Esophagus squamous epithelium (tissue), 5 donors: ENCODE data around the gene SELL. TPM values are rescaled to one million over a fixed set of nuclear protein-coding genes. Genes with fewer than 3 reads are reported as not detected.

Experiments
- DNase-seq: peaks from one replicate; lab custom pipeline; 2025; lab: John Stamatoyannopoulos, UW
- H3K27ac ChIP-seq, 4 donors: fragments of 200-600 bp; sonication (generic); one replicate each; pipeline ENCODE4 v1.5.1; 2016 to 2019; ENCODE audit warnings: mild to moderate bottlenecking in 1 of 4
- H3K27me3 ChIP-seq, 4 donors: fragments of 200-600 bp; sonication (generic); 1 replicate in 3 of 4; 2 replicates in 1 of 4; pipeline versions ENCODE4 v1.5.1 to v1.6.0; 2017 to 2021; ENCODE audit warnings: antibody characterized with exemption in 1 of 4
- H3K36me3 ChIP-seq, 3 donors: fragments of 200-600 bp; sonication (generic); one replicate each; pipeline ENCODE4 v1.5.1; 2016 to 2019
- H3K4me1 ChIP-seq, 3 donors: fragments of 200-600 bp; sonication (generic); one replicate each; pipeline ENCODE4 v1.5.1; 2017 to 2019
- H3K4me3 ChIP-seq, 4 donors: fragments of 200-600 bp; sonication (generic); 1 replicate in 3 of 4; 2 replicates in 1 of 4; pipeline ENCODE4 v1.5.1; 2016 to 2019; ENCODE audit warnings: mild to moderate bottlenecking in 2 of 4, moderate library complexity in 1 of 4
- H3K9me3 ChIP-seq, 3 donors: fragments of 200-600 bp; sonication (generic); one replicate each; pipeline ENCODE4 v1.5.1; 2016 to 2019
- CTCF ChIP-seq, 6 experiments: fragments of 450-650 bp in 4 of 6; fragments of 200-600 bp in 2 of 6; sonication (generic) in 2 of 6; IDR thresholded peaks; one replicate each; pipeline ENCODE4 v1.5.1; 2016 to 2019; ENCODE audit warnings: antibody characterized with exemption in 6 of 6, mild to moderate bottlenecking in 4 of 6, moderate library complexity in 4 of 6
- POLR2A ChIP-seq, 4 donors: fragments of 450-650 bp; IDR thresholded peaks; one replicate each; pipeline ENCODE4 v1.6.1; 2017; ENCODE audit warnings: antibody characterized with exemption in 4 of 4, mild to moderate bottlenecking in 4 of 4, moderate library complexity in 3 of 4
- WGBS, 2 donors: methylation state at CpG; one replicate each; pipeline ENCODE4 v1.1.5; 2018; 5-methylcytosine and 5-hydroxymethylcytosine counted together
- intact Hi-C: fragments of 100-400 bp; cut with DNase I; formaldehyde crosslinking; loops from one replicate; pipeline ENCODE4 v1.15.0; 2022
- total RNA-seq, 4 donors: library from RNA; depleted of rRNA; stranded (reverse); fragments of >200 nt; gene quantifications; one replicate each; pipeline ENCODE4 v1.1.0, GENCODE V29; 2016
- donor health status: DM: yes; HTN: yes; CAD: no.

Gene SELL
- total RNA-seq, 4 donors from 2014 or later, result 0.38 to 2.2 (median 1.1) TPM

- Histone ChIP-seq H3K36me3 (no peaks in the 10 kb centered on the region), H3K9me3 (no peaks in the 10 kb centered on the region), H3K4me3 (no peak overlapping the region), H3K27ac (no peak overlapping the region), H3K27me3 (no peaks in the 10 kb centered on the region), H3K4me1 (no peaks in the 10 kb centered on the region)
- DNase-seq, result no peak
- no peak for TF ChIP-seq CTCF (IDR thresholded peaks at IDR 0.05)
- no peak for TF ChIP-seq POLR2A (IDR thresholded peaks at IDR 0.05)
- 64 to 72% methylated on average over 8 to 9 of the region's 9 CpGs for WGBS, 2 donors
- intact Hi-C loops, result no loop called here
Observed at GRCh38 chr1:169707912-169708604, 3.4 kb downstream of the SELL start.

- DNase-seq, result no peak
- WGBS, 2 donors, result 70 to 81% methylated on average over 2 of the region's 2 CpGs
- Histone ChIP-seq H3K4me3 (no peak overlapping the region), H3K27me3 (no peaks in the 10 kb centered on the region), H3K27ac (no peak overlapping the region), H3K4me1 (no peaks in the 10 kb centered on the region), H3K36me3 (no peaks in the 10 kb centered on the region), H3K9me3 (no peaks in the 10 kb centered on the region)
- intact Hi-C loops, result no loop called here
- TF ChIP-seq POLR2A (IDR thresholded peaks at IDR 0.05), result no peak
- TF ChIP-seq CTCF (IDR thresholded peaks at IDR 0.05), result no peak
Observed at GRCh38 chr1:169704797-169705196, 6.6 kb downstream of the SELL start.

- WGBS, 2 donors, result 86 to 87% methylated on average over 2 of the region's 2 CpGs
- intact Hi-C loops, result no loop called here
- TF ChIP-seq POLR2A (IDR thresholded peaks at IDR 0.05), result no peak
- TF ChIP-seq CTCF (IDR thresholded peaks at IDR 0.05), result no peak
Observed at GRCh38 chr1:169701261-169702005, 10.0 kb downstream of the SELL start.

GRCh38 chr1:169699707-169700106, 11.7 kb downstream of the SELL start:
- H3K9me3 ChIP-seq, result no peaks in the 10 kb centered on the region
- H3K4me1 ChIP-seq, result no peaks in the 10 kb centered on the region
- DNase-seq, result no peak
- intact Hi-C loops, result no loop called here
- H3K27me3 ChIP-seq, result no peaks in the 10 kb centered on the region
- 53 to 54% methylated on average over 3 of the region's 3 CpGs for WGBS, 2 donors
- H3K27ac ChIP-seq, result no peak overlapping the region
- H3K4me3 ChIP-seq, result no peak overlapping the region
- H3K36me3 ChIP-seq, result no peaks in the 10 kb centered on the region
- TF ChIP-seq CTCF (IDR thresholded peaks at IDR 0.05), result no peak
- no peak for TF ChIP-seq POLR2A (IDR thresholded peaks at IDR 0.05)

More at GRCh38 chr1:169701261-169702005, 10.0 kb downstream of the SELL start:
- no peaks in the 10 kb centered on the region for H3K9me3 ChIP-seq
- H3K36me3 ChIP-seq, result no peaks in the 10 kb centered on the region
- DNase-seq, result no peak
- H3K4me3 ChIP-seq, result no peak overlapping the region
- H3K27ac ChIP-seq, result no peak overlapping the region
- H3K4me1 ChIP-seq, result no peaks in the 10 kb centered on the region
- H3K27me3 ChIP-seq, result no peaks in the 10 kb centered on the region

- intact Hi-C loops, result no loop called here
- no peaks in the 10 kb centered on the region for H3K36me3 ChIP-seq
- no peaks in the 10 kb centered on the region for H3K27me3 ChIP-seq
- TF ChIP-seq CTCF (IDR thresholded peaks at IDR 0.05), result no peak
- H3K4me1 ChIP-seq, result no peaks in the 10 kb centered on the region
- no peak overlapping the region for H3K4me3 ChIP-seq
- H3K27ac ChIP-seq, result no peak overlapping the region
- no peak for DNase-seq
- 62 to 77% methylated on average over 3 of the region's 3 CpGs for WGBS, 2 donors
- no peaks in the 10 kb centered on the region for H3K9me3 ChIP-seq
Observed at GRCh38 chr1:169698976-169699375, 12.4 kb downstream of the SELL start.
